ENCODE results near the gene WASF3.
"Not testable (repeated sequence)": the region's sequence is repeated elsewhere in the genome, so short reads cannot be mapped to it uniquely, and the experiment has no call there.

WASF3 gene

DNA sequence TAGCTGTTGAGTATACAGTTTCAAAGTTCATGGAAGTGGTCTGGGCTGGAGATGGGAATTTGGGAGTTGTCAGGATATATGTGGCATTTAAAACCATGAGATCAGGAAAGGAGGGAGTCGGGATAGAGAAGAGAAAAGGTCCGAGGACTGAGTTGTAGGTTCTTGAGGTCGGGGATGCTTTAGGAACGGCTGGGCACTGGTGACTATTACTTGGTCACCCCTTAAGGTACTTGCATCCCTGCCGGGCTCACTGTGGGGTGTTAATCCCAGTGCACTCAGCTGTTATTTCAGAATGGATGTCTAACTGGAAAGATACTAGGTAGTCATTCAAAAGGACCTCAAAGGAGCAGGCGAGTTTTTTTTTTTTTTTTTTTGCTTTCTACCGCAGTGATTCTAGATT is 34.2 kb downstream of the WASF3 start:
- FAIRE-seq: no peak

DNA sequence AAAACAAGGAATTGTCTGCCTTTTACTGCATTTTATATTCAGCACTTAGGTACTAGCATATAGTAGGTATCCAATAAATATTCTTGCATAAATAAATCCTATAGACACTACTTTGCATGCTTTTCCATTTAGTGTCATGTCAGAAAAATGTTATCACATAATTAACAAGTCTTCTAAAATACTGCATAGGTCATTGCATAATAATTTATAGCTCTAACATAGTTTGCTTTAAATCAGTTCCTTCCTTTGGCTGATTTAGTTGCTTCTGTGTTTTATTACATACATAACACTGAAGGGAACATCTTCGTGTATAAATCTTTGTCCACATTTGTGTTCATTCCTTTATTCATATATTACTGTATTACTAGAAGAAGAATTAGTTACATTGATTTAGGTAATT is 36.2 kb downstream of the WASF3 start:
- no peak for FAIRE-seq

GRCh38 chr13:26594363-26594762 is 36.9 kb downstream of the WASF3 start:
- no peak for FAIRE-seq

DNA sequence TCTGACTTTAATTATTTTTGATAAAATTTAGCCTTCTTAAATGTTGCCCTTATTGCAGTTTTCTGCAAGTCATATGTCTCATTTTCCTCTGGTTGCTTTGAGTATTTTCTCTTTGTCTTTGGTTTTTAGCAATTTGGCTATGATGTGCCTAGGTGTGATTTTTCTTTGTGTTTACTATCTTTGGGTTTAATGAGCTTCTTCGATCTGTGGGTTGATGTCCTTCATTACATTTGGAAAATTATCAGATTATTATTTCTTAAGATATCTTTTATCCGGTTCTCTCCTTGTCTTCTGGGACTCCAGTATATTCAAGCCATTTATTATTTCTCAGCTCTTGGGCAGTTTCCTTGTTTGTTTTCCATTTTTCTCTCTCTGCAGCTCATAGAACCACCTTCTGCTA is 39.0 kb downstream of the WASF3 start:
- no peak for FAIRE-seq

- no peak for FAIRE-seq
These were observed 41.9 kb downstream of the WASF3 start for GRCh38 chr13:26599403-26599802.

- FAIRE-seq: no peak
These were observed 42.4 kb downstream of the WASF3 start for GRCh38 chr13:26599860-26600259.

DNA sequence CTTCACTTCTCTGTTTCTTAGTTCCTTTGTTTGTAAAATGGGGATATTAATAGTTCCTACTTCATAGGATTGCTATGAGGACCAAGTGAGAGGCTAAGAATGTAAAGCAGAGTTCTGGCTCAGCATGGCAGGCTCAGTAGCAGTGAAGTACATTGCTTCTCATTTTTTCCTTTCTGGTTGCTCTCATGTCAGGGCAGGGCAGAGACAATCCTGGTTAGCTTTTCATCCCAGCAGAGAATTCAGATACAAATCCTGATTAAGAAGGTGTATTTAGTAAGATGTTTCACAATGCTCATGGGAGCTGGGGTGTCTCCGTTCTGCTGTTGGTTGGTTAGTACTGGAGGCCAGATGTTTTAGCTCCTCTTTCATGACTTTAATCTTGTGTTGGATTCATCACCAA is 42.9 kb downstream of the WASF3 start:
- no peak for FAIRE-seq

DNA sequence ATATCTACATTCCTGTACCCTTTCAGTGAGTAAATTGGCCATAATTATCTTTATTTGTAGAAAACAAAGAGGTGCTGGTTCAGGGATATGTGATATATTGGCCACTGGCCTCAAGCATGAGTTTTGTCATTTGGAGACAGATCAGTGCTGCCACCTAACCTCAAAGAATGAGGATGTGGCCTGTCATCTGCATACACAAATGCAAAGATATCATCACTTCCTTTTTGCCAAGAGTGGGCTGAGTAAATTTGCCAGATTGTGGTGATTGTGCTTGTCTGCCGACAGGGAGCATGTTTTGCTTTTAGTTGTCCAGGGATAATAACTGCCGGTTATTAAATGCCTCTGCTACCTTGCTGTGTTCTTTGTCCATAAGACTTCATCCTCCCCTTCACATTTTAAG is 44.2 kb downstream of the WASF3 start:
- no peak for FAIRE-seq

- FAIRE-seq: no peak
These were observed 45.3 kb downstream of the WASF3 start for GRCh38 chr13:26602783-26603182.

GRCh38 chr13:26604784-26605545 is 47.5 kb downstream of the WASF3 start:
- no peak for FAIRE-seq

GRCh38 chr13:26605845-26606244 is 48.4 kb downstream of the WASF3 start:
- no peak for FAIRE-seq

GRCh38 chr13:26606631-26607030 is 49.1 kb downstream of the WASF3 start:
- no peak for FAIRE-seq

- no peak for FAIRE-seq
These were observed 57.2 kb downstream of the WASF3 start for GRCh38 chr13:26614721-26615120.

- no peak for FAIRE-seq
These were observed 58.6 kb downstream of the WASF3 start for GRCh38 chr13:26616126-26616525.

GRCh38 chr13:26618726-26619125 is 61.2 kb downstream of the WASF3 start:
- no peak for FAIRE-seq

- FAIRE-seq: no peak
These were observed 61.9 kb downstream of the WASF3 start for GRCh38 chr13:26619358-26619757.

- no peak for FAIRE-seq
These were observed 64.4 kb downstream of the WASF3 start for GRCh38 chr13:26621731-26622401.

DNA sequence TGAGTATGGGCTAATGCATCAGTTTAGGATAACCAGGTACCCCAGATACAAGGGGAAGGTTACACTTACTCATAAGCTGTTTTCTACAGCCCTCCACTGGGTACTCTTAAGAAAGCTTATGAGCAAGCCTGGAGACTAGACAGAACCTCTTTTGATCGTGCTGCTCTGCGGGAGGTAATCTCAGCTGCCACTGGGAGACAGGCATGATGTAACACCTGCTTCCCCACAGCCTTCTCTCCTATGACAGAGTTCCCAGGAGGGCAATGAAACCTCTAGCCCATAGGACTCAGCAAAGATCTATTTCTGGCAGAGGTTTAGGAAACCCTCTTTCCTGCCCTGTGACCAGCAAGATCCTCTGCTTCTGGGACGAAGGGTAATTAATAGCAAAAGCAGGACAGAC is 65.6 kb downstream of the WASF3 start:
- FAIRE-seq: no peak

DNA sequence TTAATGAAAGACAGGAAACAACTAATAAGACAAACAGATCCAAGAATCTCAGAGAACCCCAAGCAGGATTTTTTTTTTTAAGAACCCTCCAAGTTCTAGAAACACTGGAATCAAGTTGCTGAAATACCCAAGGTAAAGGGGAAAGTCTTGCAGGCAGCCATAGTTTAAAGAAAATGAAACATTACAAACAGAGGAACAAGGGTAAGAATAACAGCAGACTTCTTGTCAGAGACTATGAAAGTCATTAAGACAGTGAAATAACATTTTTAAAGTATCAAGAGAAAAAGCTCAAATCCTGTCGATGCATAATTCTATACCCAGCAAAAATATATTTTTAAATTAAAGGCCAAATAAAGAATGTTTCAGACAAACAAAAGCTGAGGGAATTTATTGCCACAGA is 67.1 kb downstream of the WASF3 start:
- no peak for FAIRE-seq

DNA sequence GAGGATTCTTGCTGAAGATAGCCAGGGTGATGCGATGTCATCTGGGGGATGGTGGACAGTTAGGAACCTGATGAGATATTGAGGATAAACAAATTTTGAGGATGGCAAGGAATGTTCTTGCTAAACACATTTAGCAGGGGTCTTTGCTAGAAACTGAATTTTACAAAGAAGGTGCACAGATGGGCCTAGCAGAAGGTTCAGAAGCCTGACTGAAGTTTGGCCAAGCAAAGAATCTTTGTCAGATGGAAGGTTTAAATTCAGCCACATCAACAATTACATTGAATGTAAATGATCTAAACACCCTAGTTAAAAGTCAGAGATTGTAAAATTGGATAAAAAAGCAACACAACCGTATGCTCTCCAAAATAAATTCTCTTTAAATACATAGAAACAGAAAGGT is 68.8 kb downstream of the WASF3 start:
- no peak for FAIRE-seq

DNA sequence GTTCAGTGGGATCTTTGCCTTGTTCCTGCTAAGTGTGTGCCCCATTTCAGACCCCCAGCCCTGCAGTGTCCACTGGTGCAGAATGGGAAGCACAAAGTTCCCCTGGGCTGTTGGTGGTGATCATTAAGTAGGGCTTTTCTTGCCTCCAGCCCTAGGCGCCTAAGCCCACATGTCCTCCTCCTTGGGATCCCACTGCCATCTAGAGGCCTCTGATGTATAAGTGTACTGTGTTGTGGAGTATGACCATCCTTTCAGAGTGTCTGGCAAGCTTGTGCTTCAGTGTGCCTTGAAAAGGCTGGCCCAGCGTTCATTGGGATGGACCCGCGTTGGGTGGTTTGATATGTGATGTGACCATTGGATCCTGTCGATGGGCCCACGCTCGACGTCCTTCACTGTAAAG is 71.2 kb downstream of the WASF3 start:
- no peak for FAIRE-seq

- no peak for FAIRE-seq
These were observed 71.9 kb downstream of the WASF3 start for GRCh38 chr13:26629260-26629825.

DNA sequence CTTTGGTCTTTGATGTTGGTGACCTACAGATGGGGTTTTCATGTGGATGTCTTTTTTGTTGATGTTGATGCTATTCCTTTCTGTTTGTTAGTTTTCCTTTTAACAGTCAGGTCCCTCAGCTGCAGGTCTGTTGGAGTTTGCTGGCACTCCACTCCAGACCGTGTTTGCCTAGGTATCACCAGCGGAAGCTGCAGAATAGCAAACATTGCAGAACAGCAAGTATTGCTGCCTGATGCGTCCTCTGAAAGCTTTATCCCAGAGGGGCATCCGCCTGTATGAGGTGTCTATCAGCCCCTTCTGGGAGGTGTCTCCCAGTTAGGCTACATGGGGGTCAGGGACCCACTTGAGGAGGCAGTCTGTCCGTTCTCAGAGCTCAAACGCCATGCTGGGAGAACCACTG is 78.2 kb downstream of the WASF3 start:
- not testable (repeated sequence) for FAIRE-seq

DNA sequence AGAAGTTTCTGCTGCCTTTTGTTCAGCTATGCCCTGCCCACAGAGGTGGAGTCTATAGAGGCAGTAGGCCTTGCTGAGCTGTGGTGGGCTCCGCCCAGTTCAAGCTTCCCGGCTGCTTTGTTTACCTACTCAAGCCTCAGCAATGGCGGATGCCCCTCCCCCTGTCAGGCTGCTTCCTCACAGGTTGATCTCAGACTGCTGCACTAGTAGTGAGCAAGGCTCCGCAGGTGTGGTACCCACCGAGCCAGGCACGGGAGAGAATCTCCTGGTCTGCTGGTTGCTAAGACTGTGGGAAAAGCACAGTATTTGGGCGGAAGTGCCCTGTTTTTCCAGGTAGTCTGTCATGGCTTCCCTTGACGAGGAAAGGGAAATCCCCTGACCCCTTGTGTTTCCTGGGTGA is 78.6 kb downstream of the WASF3 start:
- not testable (repeated sequence) for FAIRE-seq

Data from A204.1 (cell line).